GM12892 (cell line): ENCODE results near the gene COL23A1.

Experiments
- POLR2A ChIP-seq: IDR thresholded peaks from 2 replicates; pipeline ENCODE4 v1.6.1; 2011; ENCODE audit warnings: low read depth, low read length, control low read depth
- POLR2AphosphoS5 ChIP-seq: IDR thresholded peaks from 2 replicates; pipeline ENCODE4 v1.6.1; 2011; ENCODE audit warnings: low read depth, low read length, control low read depth
- TAF1 ChIP-seq: IDR thresholded peaks from 2 replicates; pipeline ENCODE4 v1.6.1; 2011; ENCODE audit warnings: low read depth, mild to moderate bottlenecking, control low read depth, low read length, borderline replicate concordance

GRCh38 chr5:178236679-178237078 is 353.5 kb downstream of the COL23A1 start:
- TF ChIP-seq POLR2A, result no peak
- TF ChIP-seq POLR2AphosphoS5, result no peak
- TF ChIP-seq TAF1, result no peak
